Measurements from ENCODE around the gene CRMP1. TPM values are rescaled to one million over a fixed set of nuclear protein-coding genes. Genes with fewer than 3 reads are reported as not detected.

The CRMP1 gene
- total RNA-seq, 1 experiment from 2014 or later = not detected

DNA sequence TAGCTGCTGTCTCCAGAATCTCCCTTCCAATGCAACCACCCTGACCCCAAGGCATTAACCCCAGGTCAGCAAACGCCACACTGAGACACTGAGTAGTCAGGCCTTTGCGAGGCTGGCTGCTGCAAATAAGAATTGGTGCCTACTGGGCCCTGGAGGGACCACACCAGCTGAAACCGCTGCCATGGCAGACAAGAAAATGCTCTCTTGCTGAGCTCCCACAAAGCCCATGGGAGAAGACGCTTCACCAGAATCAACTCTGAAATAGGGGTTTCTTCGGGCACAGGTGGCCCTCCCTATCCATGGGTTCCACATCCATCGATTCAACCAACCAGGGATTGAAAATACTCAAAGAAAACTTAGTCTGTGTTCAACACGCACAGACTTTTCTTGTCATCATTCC, 26.7 kb upstream of the CRMP1 start:
- Mint-ChIP-seq H3K27me3 (ENCODE audit: insufficient read depth, unreplicated experiment) (no peaks in the 10 kb centered on the region), H3K27ac (ENCODE audit: low read depth, unreplicated experiment) (no peak overlapping the region), H3K9me3 (ENCODE audit: unreplicated experiment) (peaks cover 20% of the 10 kb centered on the region), H3K4me1 (ENCODE audit: insufficient read depth, unreplicated experiment) (no peaks in the 10 kb centered on the region), H3K36me3 (ENCODE audit: insufficient read depth, unreplicated experiment) (no peaks in the 10 kb centered on the region), H3K4me3 (ENCODE audit: unreplicated experiment) (no peak overlapping the region)
- CTCF ChIA-PET = interaction anchor here (0.9 to 1.6 kb wide), 3 partner anchors 13 to 100 kb away, joined by 4 to 5 read pairs (median 4); no protein-coding TSS in a partner anchor
- no TSS peak for BruUV-seq (replicated peaks)
- intact Hi-C loops (cut with micrococcal nuclease) = no loop called here
- DNase-seq (ENCODE audit: unreplicated experiment) = no peak
- TF ChIP-seq, protein P1, sequence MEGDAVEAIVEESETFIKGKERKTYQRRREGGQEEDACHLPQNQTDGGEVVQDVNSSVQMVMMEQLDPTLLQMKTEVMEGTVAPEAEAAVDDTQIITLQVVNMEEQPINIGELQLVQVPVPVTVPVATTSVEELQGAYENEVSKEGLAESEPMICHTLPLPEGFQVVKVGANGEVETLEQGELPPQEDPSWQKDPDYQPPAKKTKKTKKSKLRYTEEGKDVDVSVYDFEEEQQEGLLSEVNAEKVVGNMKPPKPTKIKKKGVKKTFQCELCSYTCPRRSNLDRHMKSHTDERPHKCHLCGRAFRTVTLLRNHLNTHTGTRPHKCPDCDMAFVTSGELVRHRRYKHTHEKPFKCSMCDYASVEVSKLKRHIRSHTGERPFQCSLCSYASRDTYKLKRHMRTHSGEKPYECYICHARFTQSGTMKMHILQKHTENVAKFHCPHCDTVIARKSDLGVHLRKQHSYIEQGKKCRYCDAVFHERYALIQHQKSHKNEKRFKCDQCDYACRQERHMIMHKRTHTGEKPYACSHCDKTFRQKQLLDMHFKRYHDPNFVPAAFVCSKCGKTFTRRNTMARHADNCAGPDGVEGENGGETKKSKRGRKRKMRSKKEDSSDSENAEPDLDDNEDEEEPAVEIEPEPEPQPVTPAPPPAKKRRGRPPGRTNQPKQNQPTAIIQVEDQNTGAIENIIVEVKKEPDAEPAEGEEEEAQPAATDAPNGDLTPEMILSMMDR (IDR thresholded peaks at IDR 0.05; ENCODE audit: unreplicated experiment) = no peak
- POLR2A ChIA-PET = no interaction called here

- CTCF ChIA-PET = interaction anchor here (0.5 to 1.0 kb wide), 4 partner anchors 12 to 79 kb away, joined by 3 to 4 read pairs (median 3); no protein-coding TSS in a partner anchor
- H3K4me3 Mint-ChIP-seq (ENCODE audit: unreplicated experiment) = no peak overlapping the region
- BruUV-seq (replicated peaks) = no TSS peak
- H3K4me1 Mint-ChIP-seq (ENCODE audit: insufficient read depth, unreplicated experiment) = no peaks in the 10 kb centered on the region
- no peak for DNase-seq (ENCODE audit: unreplicated experiment)
- POLR2A ChIA-PET = no interaction called here
- H3K36me3 Mint-ChIP-seq (ENCODE audit: insufficient read depth, unreplicated experiment) = no peaks in the 10 kb centered on the region
- H3K27ac Mint-ChIP-seq (ENCODE audit: low read depth, unreplicated experiment) = no peak overlapping the region
- intact Hi-C loops (cut with micrococcal nuclease) = no loop called here
- TF ChIP-seq, protein P1 (IDR thresholded peaks at IDR 0.05; ENCODE audit: unreplicated experiment) = no peak
- H3K9me3 Mint-ChIP-seq (ENCODE audit: unreplicated experiment) = peaks cover 20% of the 10 kb centered on the region
- no peaks in the 10 kb centered on the region for H3K27me3 Mint-ChIP-seq (ENCODE audit: insufficient read depth, unreplicated experiment)
Observed at GRCh38 chr4:5919044-5919443, 26.2 kb upstream of the CRMP1 start.

- ChIA-PET CTCF (interaction anchor here (0.5 to 1.0 kb wide), 4 partner anchors 12 to 80 kb away, joined by 3 to 4 read pairs (median 3); no protein-coding TSS in a partner anchor), POLR2A (no interaction called here)
- Mint-ChIP-seq H3K4me1 (ENCODE audit: insufficient read depth, unreplicated experiment) (no peaks in the 10 kb centered on the region), H3K27me3 (ENCODE audit: insufficient read depth, unreplicated experiment) (no peaks in the 10 kb centered on the region), H3K9me3 (ENCODE audit: unreplicated experiment) (peaks cover 18% of the 10 kb centered on the region), H3K36me3 (ENCODE audit: insufficient read depth, unreplicated experiment) (no peaks in the 10 kb centered on the region), H3K4me3 (ENCODE audit: unreplicated experiment) (no peak overlapping the region), H3K27ac (ENCODE audit: low read depth, unreplicated experiment) (no peak overlapping the region)
- intact Hi-C loops (cut with micrococcal nuclease) = no loop called here
- BruUV-seq (replicated peaks) = no TSS peak
- DNase-seq (ENCODE audit: unreplicated experiment) = no peak
- TF ChIP-seq, protein P1 (IDR thresholded peaks at IDR 0.05; ENCODE audit: unreplicated experiment) = no peak
Observed at GRCh38 chr4:5918331-5918985, 25.6 kb upstream of the CRMP1 start.

DNA sequence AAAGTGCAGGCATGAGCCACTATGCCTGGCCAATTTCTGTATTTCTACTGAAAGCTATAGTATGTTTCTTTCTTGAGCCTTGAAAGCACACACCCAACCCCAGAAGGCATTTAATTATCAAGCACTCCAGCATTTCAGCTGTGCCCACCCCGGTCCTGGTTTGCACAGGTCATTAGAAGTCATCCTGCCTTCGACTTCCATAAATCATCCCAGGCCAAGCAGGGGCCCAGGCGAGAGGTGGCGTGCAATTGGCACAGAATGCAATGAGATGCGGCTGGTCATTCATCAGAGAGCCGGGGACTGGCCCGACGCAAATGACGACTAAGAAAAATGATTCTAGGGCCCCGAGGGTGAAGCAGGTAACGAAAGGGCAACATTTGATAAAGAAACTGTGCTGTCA, 24.8 kb upstream of the CRMP1 start:
- H3K27ac Mint-ChIP-seq (ENCODE audit: low read depth, unreplicated experiment) = no peak overlapping the region
- intact Hi-C loops (cut with micrococcal nuclease) = no loop called here
- no TSS peak for BruUV-seq (replicated peaks)
- no peaks in the 10 kb centered on the region for H3K36me3 Mint-ChIP-seq (ENCODE audit: insufficient read depth, unreplicated experiment)
- H3K4me3 Mint-ChIP-seq (ENCODE audit: unreplicated experiment) = no peak overlapping the region
- ChIA-PET CTCF (interaction anchor here (1.4 kb wide), 1 partner anchor 81 kb away, joined by 3 read pairs; no protein-coding TSS in a partner anchor), POLR2A (no interaction called here)
- DNase-seq (ENCODE audit: unreplicated experiment) = no peak
- no peaks in the 10 kb centered on the region for H3K27me3 Mint-ChIP-seq (ENCODE audit: insufficient read depth, unreplicated experiment)
- H3K9me3 Mint-ChIP-seq (ENCODE audit: unreplicated experiment) = peaks cover 11% of the 10 kb centered on the region
- peaks cover 3% of the 10 kb centered on the region for H3K4me1 Mint-ChIP-seq (ENCODE audit: insufficient read depth, unreplicated experiment)
- TF ChIP-seq, protein P1 (IDR thresholded peaks at IDR 0.05; ENCODE audit: unreplicated experiment) = no peak

All from MCF 10A (cell line).